IMR-90 (cell line): Measurements from ENCODE around the gene ANXA2. TPM values are rescaled to one million over a fixed set of nuclear protein-coding genes. Genes with fewer than 3 reads are reported as not detected.

ENCODE experiments used
- ATAC-seq: fragments of 200-7000 bp; cut with Tn5 transposase; 2 replicates; pipeline ENCODE4 v1.9.1; 2020; ENCODE audit warnings: low read depth, mild to moderate bottlenecking, moderate library complexity
- BruUV-seq: library from RNA; stranded (reverse); fragments of 400-500 nt; replicated peaks from 2 replicates; lab custom pipeline; 2021; lab: Mats Ljungman, UMichigan
- CTCF ChIA-PET: fragments of 300-600 bp; formaldehyde crosslinking; extraction: SDS; loops from one replicate; lab custom pipeline; 2021; ENCODE audit warnings: antibody characterized with exemption; lab: Yijun Ruan, JAX
- POLR2A ChIA-PET: fragments of 300-600 bp; sonication (Branson Sonifier 250); formaldehyde crosslinking; loops from one replicate; lab custom pipeline; 2022; ENCODE audit warnings: antibody characterized with exemption; ENCODE audit not compliant: unreplicated experiment; lab: Charles Lee
- DNase-seq: peaks from one replicate; pipeline ENCODE4 v3.0.0; 2013
- H2AFZ ChIP-seq: replicated peaks from 2 replicates; pipeline ENCODE3; 2013; ENCODE audit warnings: low read length, mild to moderate bottlenecking; ENCODE audit not compliant: poor library complexity
- H2AK5ac ChIP-seq: 2 replicates; pipeline ENCODE4 v1.6.1; 2013; ENCODE audit warnings: low read depth, low read length, inconsistent platforms
- H2AK9ac ChIP-seq: replicated peaks from 2 replicates; pipeline ENCODE3; 2013; ENCODE audit warnings: mild to moderate bottlenecking, low read depth, low read length, moderate library complexity; ENCODE audit not compliant: poor library complexity
- H2BK120ac ChIP-seq: 2 replicates; pipeline ENCODE4 v1.6.1; 2013; ENCODE audit warnings: low read depth, low read length, inconsistent platforms
- H2BK15ac ChIP-seq: 3 replicates; pipeline ENCODE4 v1.6.1; 2013; ENCODE audit warnings: low read depth, low read length, inconsistent platforms
- H2BK20ac ChIP-seq: 2 replicates; pipeline ENCODE4 v1.6.1; 2013; ENCODE audit warnings: low read depth, mild to moderate bottlenecking, inconsistent platforms, low read length, moderate library complexity
- H2BK5ac ChIP-seq: 2 replicates; pipeline ENCODE4 v1.6.1; 2013; ENCODE audit warnings: mild to moderate bottlenecking, low read depth, low read length, inconsistent platforms; ENCODE audit not compliant: poor library complexity, severe bottlenecking
- H3K14ac ChIP-seq: replicated peaks from 2 replicates; pipeline ENCODE4 v1.6.1; 2013; ENCODE audit warnings: low read depth, low read length, inconsistent platforms
- H3K18ac ChIP-seq: 2 replicates; pipeline ENCODE4 v1.6.1; 2013; ENCODE audit warnings: low read depth, low read length, control low read depth
- H3K23ac ChIP-seq: 2 replicates; pipeline ENCODE4 v1.6.1; 2013; ENCODE audit warnings: low read depth, low read length, inconsistent platforms
- H3K27ac ChIP-seq: 2 replicates; pipeline ENCODE4 v1.5.1; 2013; ENCODE audit warnings: mild to moderate bottlenecking, control low read depth, low read length; ENCODE audit not compliant: insufficient read depth
- H3K27me3 ChIP-seq: 2 replicates; pipeline ENCODE4 v1.6.1; 2013; ENCODE audit warnings: low read length; ENCODE audit not compliant: control insufficient read depth, insufficient read depth
- H3K36me3 ChIP-seq: 2 replicates; pipeline ENCODE4 v1.6.1; 2013; ENCODE audit warnings: low read length, mixed read lengths; ENCODE audit not compliant: control insufficient read depth, insufficient read depth
- H3K4ac ChIP-seq: 2 replicates; pipeline ENCODE4 v1.6.1; 2013; ENCODE audit warnings: low read depth, low read length, inconsistent platforms
- H3K4me1 ChIP-seq: 2 replicates; pipeline ENCODE4 v1.6.1; 2013; ENCODE audit warnings: low read length, mixed read lengths; ENCODE audit not compliant: control insufficient read depth, insufficient read depth
- H3K4me2 ChIP-seq: 2 replicates; pipeline ENCODE4 v1.6.1; 2013; ENCODE audit warnings: low read depth, mild to moderate bottlenecking, control low read depth, low read length, moderate library complexity
- H3K4me3 ChIP-seq: 2 replicates; pipeline ENCODE4 v1.5.1; 2013; ENCODE audit warnings: low read depth, mild to moderate bottlenecking, control low read depth, low read length, moderate library complexity; ENCODE audit not compliant: insufficient read depth
- H3K56ac ChIP-seq: 2 replicates; pipeline ENCODE4 v1.6.1; 2013; ENCODE audit warnings: low read length, inconsistent platforms; ENCODE audit not compliant: insufficient read depth; ENCODE audit errors: extremely low read depth
- H3K79me1 ChIP-seq, 2 experiments: 2 replicates each; pipeline ENCODE4 v1.6.1; 2013; ENCODE audit warnings: low read length in 2 of 2, inconsistent platforms in 1 of 2, low read depth in 1 of 2
- H3K9ac ChIP-seq: 2 replicates; pipeline ENCODE4 v1.6.1; 2013; ENCODE audit warnings: low read depth, low read length, control low read depth
- H3K9me1 ChIP-seq: 2 replicates; pipeline ENCODE4 v1.6.1; 2013; ENCODE audit warnings: low read length, inconsistent platforms; ENCODE audit not compliant: insufficient read depth
- H3K9me3 ChIP-seq: 2 replicates; pipeline ENCODE4 v1.6.1; 2013; ENCODE audit warnings: low read length; ENCODE audit not compliant: control insufficient read depth, insufficient read depth
- H4K20me1 ChIP-seq: 2 replicates; pipeline ENCODE4 v1.6.1; 2013; ENCODE audit warnings: low read length, inconsistent platforms; ENCODE audit not compliant: insufficient read depth
- H4K5ac ChIP-seq: 2 replicates; pipeline ENCODE4 v1.6.1; 2013; ENCODE audit warnings: mild to moderate bottlenecking, low read depth, low read length, control low read depth
- H4K8ac ChIP-seq, 2 experiments: 2 replicates each; pipeline ENCODE4 v1.6.1; 2013; ENCODE audit warnings: low read depth in 2 of 2, low read length in 2 of 2, control low read depth in 1 of 2, inconsistent platforms in 1 of 2
- H4K91ac ChIP-seq: 2 replicates; pipeline ENCODE4 v1.6.1; 2013; ENCODE audit warnings: low read depth, low read length, inconsistent platforms; ENCODE audit not compliant: insufficient read depth
- MAFK ChIP-seq: IDR thresholded peaks from 2 replicates; pipeline ENCODE4 v1.6.1; 2012; ENCODE audit warnings: low read depth, low read length, improper control_type of control experiment
- POLR2A ChIP-seq: IDR thresholded peaks from 2 replicates; pipeline ENCODE4 v1.6.1; 2012; ENCODE audit warnings: mild to moderate bottlenecking, low read depth, low read length
- WGBS, 2 experiments: methylation state at CpG; one replicate each; pipeline versions ENCODE4 v1.1.5 to v1.1.7; 2013; ENCODE audit warnings: missing lambda C conversion rate in 2 of 2; ENCODE audit not compliant: insufficient read length in 1 of 2; ENCODE audit errors: extremely low coverage in 2 of 2; 5-methylcytosine and 5-hydroxymethylcytosine counted together
- dilution Hi-C: fragments of 300-500 bp; cut with HindIII; formaldehyde crosslinking; loops from one replicate; pipeline ENCODE4 v1.14.3; 2018; ENCODE audit warnings: low sequenced_read_pairs; ENCODE audit not compliant: unreplicated experiment
- in situ Hi-C: fragments of 300-500 bp; cut with MboI; formaldehyde crosslinking; loops from 3 replicates; pipeline ENCODE4 v1.14.3; 2019; ENCODE audit warnings: low sequenced_read_pairs, inconsistent platforms, mixed read lengths
- intact Hi-C: fragments of 100-400 bp; cut with micrococcal nuclease; formaldehyde crosslinking; loops from 2 replicates; pipeline ENCODE4 v1.10.0; 2022
- polyA plus RNA-seq, 3 experiments: library from polyadenylated mRNA; depleted of rRNA; stranded (reverse); fragments of >200 nt; gene quantifications; 2 replicates each; pipeline ENCODE4 v1.2.3, GENCODE V29; 2012; ENCODE audit warnings: low replicate concordance in 1 of 3
- total RNA-seq: library from RNA; depleted of rRNA; stranded (reverse); fragments of >200 nt; gene quantifications from 2 replicates; pipeline ENCODE4 v1.2.3, GENCODE V29; 2012

The ANXA2 gene
- total and polyA plus RNA-seq, 2 of the 4 experiments (the other 2 are of a cell fraction), result 7,454 to 8,412 TPM

DNA sequence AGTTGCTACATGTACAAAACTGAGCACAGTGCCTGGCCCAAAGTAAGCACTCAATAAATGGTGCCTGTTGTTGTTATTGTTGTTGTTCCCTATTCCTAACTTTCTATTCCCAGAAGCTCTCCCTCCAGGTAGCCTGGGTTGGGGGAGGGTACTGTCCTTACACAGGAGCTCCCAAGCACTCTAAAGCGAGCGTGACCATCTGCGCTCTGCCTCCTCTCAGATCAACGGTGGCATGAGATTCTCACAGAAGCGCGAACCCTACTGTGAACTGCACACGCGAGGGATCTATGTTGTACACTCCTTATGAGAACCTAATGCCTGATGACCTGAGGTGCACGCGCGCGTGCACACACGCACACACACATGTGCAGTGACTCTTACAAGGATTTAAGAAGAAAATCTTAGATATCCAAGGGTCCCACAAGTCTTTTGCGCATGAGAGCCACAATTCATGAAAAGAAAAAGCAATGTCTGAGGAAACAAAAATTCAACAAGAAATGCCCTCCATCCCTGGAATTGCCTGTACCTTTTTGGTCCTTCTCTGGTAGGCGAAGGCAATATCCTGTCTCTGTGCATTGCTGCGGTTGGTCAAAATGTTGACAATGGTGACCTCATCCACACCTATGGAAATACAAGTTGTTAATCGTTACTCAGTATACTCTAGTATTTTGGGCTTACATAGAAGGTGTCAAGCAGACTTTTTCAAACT, 33.7 kb downstream of the ANXA2 start:
- H3K27me3 ChIP-seq, result no peaks in the 10 kb centered on the region
- in situ Hi-C loops (loop anchor here (5.0 kb wide), 1 partner anchor 78 kb away; no protein-coding TSS in a partner anchor), intact Hi-C loops (loop anchor here (2.0 kb wide), 1 partner anchor 35 kb away; no protein-coding TSS in a partner anchor), dilution Hi-C loops (no loop called here)
- peaks cover 8 to 51% of the 10 kb centered on the region in 2 experiments; a peak in 3 of 4 replicates for H3K79me1 ChIP-seq
- H2AK5ac ChIP-seq, result peak overlapping the region; percentile 42; the same call in 1 of the 2 replicates
- CTCF ChIA-PET, result no interaction called here
- H2AFZ ChIP-seq, result no peak overlapping the region
- H4K91ac ChIP-seq, result no peak overlapping the region
- DNase-seq (no peak), ATAC-seq (no peak)
- H2BK120ac ChIP-seq, result no peak overlapping the region; the same call in 1 of the 2 replicates
- H4K8ac ChIP-seq, result no peak overlapping the region
- H3K4me2 ChIP-seq, result no peak overlapping the region
- H3K9ac ChIP-seq, result no peak overlapping the region
- H3K4me1 ChIP-seq, result peaks cover 25% of the 10 kb centered on the region
- POLR2A ChIA-PET, result no interaction called here
- H3K4me3 ChIP-seq, result no peak overlapping the region
- no peak overlapping the region; the same call in 1 of the 2 replicates for H3K18ac ChIP-seq
- peak overlapping the region; percentile 29 for H3K4ac ChIP-seq
- peak overlapping the region; percentile 17 for H2AK9ac ChIP-seq
- H3K36me3 ChIP-seq, result peaks cover 30% of the 10 kb centered on the region
- BruUV-seq, result no TSS peak
- H3K9me3 ChIP-seq, result no peaks in the 10 kb centered on the region
- WGBS, 2 experiments, result 94% methylated on average over 10 of the region's 17 CpGs; no CpG with 5 or more reads in 1 of the 2 experiments
- H2BK20ac ChIP-seq, result 0 out of 2 replicates have a peak overlapping the region, but pooled peaks have one; percentile 22
- peak overlapping the region; percentile 57; the same call in 1 of the 2 replicates for H3K14ac ChIP-seq
- no peak overlapping the region for H4K5ac ChIP-seq
- TF ChIP-seq MAFK (no peak), POLR2A (peak; percentile 23)
- peaks cover 65% of the 10 kb centered on the region for H4K20me1 ChIP-seq
- peak overlapping the region; percentile 67; the same call in 1 of the 2 replicates for H3K23ac ChIP-seq
- H2BK5ac ChIP-seq, result peak overlapping the region; percentile 68
- H2BK15ac ChIP-seq, result no peak overlapping the region
- peaks cover 7% of the 10 kb centered on the region for H3K9me1 ChIP-seq
- H3K56ac ChIP-seq, result no peak overlapping the region
- peak overlapping the region; percentile 57; the same call in 1 of the 2 replicates for H3K27ac ChIP-seq
